Stimulated activated CD8-positive, alpha-beta memory T cell treated with anti-CD3 and anti-CD28 coated beads, Interleukin-15, amount 100 ng/mL, for 4 hours (primary cell): ENCODE measurements around the gene BNC2.

ENCODE experiments used
- DNase-seq, 2 donors: peaks; one replicate each; pipeline ENCODE4 v3.0.0-alpha.2; 2020; ENCODE audit warnings: low read depth in 2 of 2

BNC2 gene

GRCh38 chr9:16369427-16369826 lies 501.0 kb downstream of the BNC2 start:
- no peak for DNase-seq

- no peak for DNase-seq
Observed at GRCh38 chr9:16368237-16369087, 502.0 kb downstream of the BNC2 start.

GRCh38 chr9:16367605-16368231 lies 502.8 kb downstream of the BNC2 start:
- DNase-seq: no peak

GRCh38 chr9:16364347-16364746 lies 506.1 kb downstream of the BNC2 start:
- DNase-seq: no peak

GRCh38 chr9:16363916-16364315 lies 506.6 kb downstream of the BNC2 start:
- no peak for DNase-seq

GRCh38 chr9:16363073-16363781 lies 507.2 kb downstream of the BNC2 start:
- no peak for DNase-seq

GRCh38 chr9:16361939-16362338 lies 508.5 kb downstream of the BNC2 start:
- no peak for DNase-seq

GRCh38 chr9:16361118-16361517 lies 509.4 kb downstream of the BNC2 start:
- DNase-seq: no peak

- DNase-seq: no peak
Observed at GRCh38 chr9:16360247-16360646, 510.2 kb downstream of the BNC2 start.
